SK-N-SH (cell line): ENCODE data around the gene CD22. TPM values are rescaled to one million over a fixed set of nuclear protein-coding genes. Genes with fewer than 3 reads are reported as not detected.

Experiments
- CTCF ChIA-PET: fragments of 300-600, 350-600 bp; formaldehyde crosslinking; extraction: SDS; loops from one replicate; lab custom pipeline; 2021; lab: Yijun Ruan, JAX
- POLR2A ChIA-PET: fragments of 350-600 bp; sonication (Branson Sonifier 250); formaldehyde crosslinking; extraction: SDS; loops from one replicate; lab custom pipeline; 2020; ENCODE audit warnings: antibody characterized with exemption, inconsistent platforms; lab: Yijun Ruan, JAX
- DNase-seq: peaks from one replicate; pipeline ENCODE4 v3.0.0; 2012
- H2AFZ ChIP-seq: fragments of 200-600 bp; sonication (generic); 2 replicates; pipeline ENCODE4 v1.8.1; 2016; ENCODE audit warnings: antibody characterized with exemption, mild to moderate bottlenecking, low read depth
- H3F3A ChIP-seq: fragments of 200-600 bp; sonication (generic); replicated peaks from 2 replicates; pipeline ENCODE3; 2016; ENCODE audit warnings: antibody characterized with exemption, mild to moderate bottlenecking; ENCODE audit not compliant: insufficient read depth
- H3K27ac ChIP-seq, 2 experiments: fragments of 200-500 bp in 1 of 2; fragments of 200-600 bp in 1 of 2; sonication (Bioruptor generic) in 1 of 2; sonication (generic), shearing (Covaris generic) in 1 of 2; 2 replicates each; pipeline versions ENCODE4 v1.5.1 to v1.6.1; 2014 to 2016; ENCODE audit warnings: low read depth in 2 of 2, inconsistent platforms in 1 of 2, low read length in 1 of 2, mild to moderate bottlenecking in 1 of 2, mixed read lengths in 1 of 2
- H3K27me3 ChIP-seq: fragments of 200-600 bp; sonication (generic), shearing (Covaris generic); 2 replicates; pipeline ENCODE4 v1.6.1; 2016; ENCODE audit warnings: mixed run types; ENCODE audit not compliant: insufficient read depth
- H3K36me3 ChIP-seq, 2 experiments: fragments of 200-500 bp in 1 of 2; fragments of 200-600 bp in 1 of 2; sonication (Bioruptor generic) in 1 of 2; sonication (generic) in 1 of 2; replicated peaks in 1 of 2; 2 replicates each; pipeline versions ENCODE3 to v1.5.1; 2014 to 2016; ENCODE audit warnings: low read length in 1 of 2, mild to moderate bottlenecking in 1 of 2; ENCODE audit not compliant: insufficient read depth in 2 of 2, control insufficient read depth in 1 of 2
- H3K4me1 ChIP-seq, 2 experiments: fragments of 200-500 bp in 1 of 2; fragments of 200-600 bp in 1 of 2; sonication (Bioruptor generic) in 1 of 2; sonication (generic), shearing (Covaris generic) in 1 of 2; 2 replicates each; pipeline versions ENCODE4 v1.5.1 to v1.6.1; 2014 to 2016; ENCODE audit warnings: low read depth in 1 of 2, low read length in 1 of 2, mixed run types in 1 of 2; ENCODE audit not compliant: insufficient read depth in 2 of 2, control insufficient read depth in 1 of 2
- H3K4me2 ChIP-seq: fragments of 200-600 bp; sonication (generic), shearing (Covaris generic); 2 replicates; pipeline ENCODE4 v1.6.1; 2017; ENCODE audit warnings: mixed run types
- H3K4me3 ChIP-seq, 2 experiments: fragments of 200-500 bp in 1 of 2; fragments of 200-600 bp in 1 of 2; sonication (Bioruptor generic) in 1 of 2; sonication (generic), shearing (Covaris generic) in 1 of 2; 2 replicates each; pipeline versions ENCODE4 v1.5.1 to v1.8.1; 2014 to 2016; ENCODE audit warnings: low read depth in 2 of 2, inconsistent platforms in 1 of 2, low read length in 1 of 2, mild to moderate bottlenecking in 1 of 2, mixed read lengths in 1 of 2, moderate library complexity in 1 of 2
- H3K79me2 ChIP-seq: fragments of 200-600 bp; sonication (generic); 2 replicates; pipeline ENCODE4 v1.8.1; 2017; ENCODE audit warnings: mild to moderate bottlenecking; ENCODE audit not compliant: insufficient read depth
- H3K9ac ChIP-seq: fragments of 200-600 bp; sonication (generic); 2 replicates; pipeline ENCODE4 v1.6.1; 2017; ENCODE audit warnings: mixed run types
- H3K9me2 ChIP-seq: fragments of 200-600 bp; sonication (generic); 2 replicates; pipeline ENCODE4 v1.6.1; 2017; ENCODE audit warnings: mixed run types
- H3K9me3 ChIP-seq: fragments of 200-600 bp; sonication (generic); 2 replicates; pipeline ENCODE4 v1.6.1; 2017; ENCODE audit warnings: mixed run types, mild to moderate bottlenecking, moderate library complexity
- H4K20me1 ChIP-seq: fragments of 200-600 bp; sonication (generic); 2 replicates; pipeline ENCODE4 v1.6.1; 2017; ENCODE audit warnings: mild to moderate bottlenecking, mixed run types; ENCODE audit not compliant: insufficient read depth
- CHD2 ChIP-seq: fragments of 150-350 bp; IDR thresholded peaks from 2 replicates; pipeline ENCODE4 v1.6.1; 2018; ENCODE audit warnings: low read length; ENCODE audit not compliant: partially characterized antibody
- ELF1 ChIP-seq: IDR thresholded peaks from 2 replicates; pipeline ENCODE4 v1.4.0; 2012
- EP300 ChIP-seq, 2 experiments: IDR thresholded peaks; 2 replicates each; pipeline versions ENCODE4 v1.4.0 to v1.6.1; 2012; ENCODE audit warnings: borderline replicate concordance in 1 of 2, low read depth in 1 of 2, low read length in 1 of 2
- FOSL2 ChIP-seq: IDR thresholded peaks from 2 replicates; pipeline ENCODE4 v1.4.0; 2012; ENCODE audit warnings: low read depth, mild to moderate bottlenecking, moderate library complexity, borderline replicate concordance
- FOXJ3 ChIP-seq: sonication (generic); formaldehyde crosslinking; IDR thresholded peaks from 2 replicates; pipeline ENCODE4 v1.5.1; 2020; ENCODE audit warnings: mild to moderate bottlenecking, missing genetic modification reagents
- GABPA ChIP-seq: IDR thresholded peaks from 2 replicates; pipeline ENCODE4 v1.4.0; 2012; ENCODE audit warnings: low read depth, mild to moderate bottlenecking
- IRF3 ChIP-seq: fragments of 150-350 bp; IDR thresholded peaks from 2 replicates; pipeline ENCODE4 v1.6.1; 2016; ENCODE audit warnings: mild to moderate bottlenecking, low read depth, low read length
- JUND ChIP-seq: IDR thresholded peaks from 2 replicates; pipeline ENCODE4 v1.4.0; 2012
- MXI1 ChIP-seq: IDR thresholded peaks from 2 replicates; pipeline ENCODE4 v1.6.1; 2012; ENCODE audit warnings: mild to moderate bottlenecking, low read depth, low read length, improper control_type of control experiment
- PBX3 ChIP-seq: IDR thresholded peaks from 2 replicates; pipeline ENCODE4; 2012
- RXRA ChIP-seq: IDR thresholded peaks from 2 replicates; pipeline ENCODE4 v1.4.0; 2012; ENCODE audit warnings: low read depth, mild to moderate bottlenecking, borderline replicate concordance
- TAF1 ChIP-seq: IDR thresholded peaks from 2 replicates; pipeline ENCODE4 v1.6.1; 2012; ENCODE audit warnings: low read depth, mild to moderate bottlenecking, low read length, moderate library complexity, borderline replicate concordance
- YY1 ChIP-seq: IDR thresholded peaks from 2 replicates; pipeline ENCODE4 v1.4.0; 2012; ENCODE audit warnings: low read depth, mild to moderate bottlenecking
- WGBS: methylation state at CpG from one replicate; pipeline ENCODE4 v1.1.6; 2017; ENCODE audit warnings: low lambda C conversion rate; 5-methylcytosine and 5-hydroxymethylcytosine counted together
- polyA plus RNA-seq, 3 experiments: library from polyadenylated mRNA; depleted of rRNA; stranded (reverse); fragments of >200 nt; gene quantifications; 2 replicates each; pipeline ENCODE4 v1.2.3, GENCODE V29; 2012
- TF ChIP-seq, protein P1 (sequence below): fragments of 150-350 bp; IDR thresholded peaks from 2 replicates; pipeline ENCODE4 v1.6.1; 2017; ENCODE audit warnings: antibody characterized with exemption, low read length, low read depth, borderline replicate concordance

The CD22 gene
- polyA plus RNA-seq, 1 of the 3 experiments (the other 2 are of a cell fraction), result 0.18 TPM

- Histone ChIP-seq H3K36me3 (no peaks in the 10 kb centered on the region), H3K4me2 (no peak overlapping the region), H3K27ac (no peak overlapping the region), H3F3A (no peaks in the 10 kb centered on the region), H3K79me2 (no peaks in the 10 kb centered on the region), H2AFZ (no peak overlapping the region), H3K27me3 (peaks cover 64% of the 10 kb centered on the region), H3K9me2 (no peaks in the 10 kb centered on the region), H4K20me1 (no peaks in the 10 kb centered on the region), H3K9ac (no peak overlapping the region), H3K9me3 (no peaks in the 10 kb centered on the region), H3K4me1 (no peaks in the 10 kb centered on the region), H3K4me3 (no peak overlapping the region)
- 25% methylated on average over 19 of the region's 25 CpGs for WGBS
- CTCF ChIA-PET, result interaction anchor here (0.9 to 2.2 kb wide), 7 partner anchors 10 to 184 kb away, joined by 3 to 5 read pairs (median 3); no protein-coding TSS in a partner anchor
- POLR2A ChIA-PET, result no interaction called here
- TF ChIP-seq ELF1 (no peak), IRF3 (no peak), JUND (no peak), EP300 (IDR thresholded peaks at IDR 0.05; ENCODE audit: borderline replicate concordance in 1 of 2, low read depth in 1 of 2, low read length in 1 of 2) (no peak), YY1 (no peak), RXRA (no peak), FOSL2 (no peak), GABPA (no peak), TAF1 (no peak), PBX3 (no peak), MXI1 (no peak), CHD2 (no peak), FOXJ3 (no peak)
- TF ChIP-seq, protein P1, sequence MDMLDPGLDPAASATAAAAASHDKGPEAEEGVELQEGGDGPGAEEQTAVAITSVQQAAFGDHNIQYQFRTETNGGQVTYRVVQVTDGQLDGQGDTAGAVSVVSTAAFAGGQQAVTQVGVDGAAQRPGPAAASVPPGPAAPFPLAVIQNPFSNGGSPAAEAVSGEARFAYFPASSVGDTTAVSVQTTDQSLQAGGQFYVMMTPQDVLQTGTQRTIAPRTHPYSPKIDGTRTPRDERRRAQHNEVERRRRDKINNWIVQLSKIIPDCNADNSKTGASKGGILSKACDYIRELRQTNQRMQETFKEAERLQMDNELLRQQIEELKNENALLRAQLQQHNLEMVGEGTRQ, result no peak
- no peak for DNase-seq
Measured at GRCh38 chr19:35294859-35295791, 33.9 kb upstream of the CD22 start.
